HG02840 (cell line): Measurements from ENCODE around the gene ARID3B.
"Not testable (repeated sequence)": the region's sequence is repeated elsewhere in the genome, so short reads cannot be mapped to it uniquely, and the experiment has no call there.

Experiments used
- ATAC-seq: cut with Tn5 transposase; IDR thresholded peaks from one replicate; pipeline ENCODE4 v1.9.1; 2021; ENCODE audit warnings: mild to moderate bottlenecking, moderate library complexity, moderate number of reproducible peaks; ENCODE audit not compliant: unreplicated experiment, low FRiP score

Gene ARID3B, protein sequence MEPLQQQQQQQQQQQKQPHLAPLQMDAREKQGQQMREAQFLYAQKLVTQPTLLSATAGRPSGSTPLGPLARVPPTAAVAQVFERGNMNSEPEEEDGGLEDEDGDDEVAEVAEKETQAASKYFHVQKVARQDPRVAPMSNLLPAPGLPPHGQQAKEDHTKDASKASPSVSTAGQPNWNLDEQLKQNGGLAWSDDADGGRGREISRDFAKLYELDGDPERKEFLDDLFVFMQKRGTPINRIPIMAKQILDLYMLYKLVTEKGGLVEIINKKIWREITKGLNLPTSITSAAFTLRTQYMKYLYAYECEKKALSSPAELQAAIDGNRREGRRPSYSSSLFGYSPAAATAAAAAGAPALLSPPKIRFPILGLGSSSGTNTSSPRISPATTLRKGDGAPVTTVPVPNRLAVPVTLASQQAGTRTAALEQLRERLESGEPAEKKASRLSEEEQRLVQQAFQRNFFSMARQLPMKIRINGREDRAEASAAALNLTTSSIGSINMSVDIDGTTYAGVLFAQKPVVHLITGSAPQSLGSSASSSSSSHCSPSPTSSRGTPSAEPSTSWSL

DNA sequence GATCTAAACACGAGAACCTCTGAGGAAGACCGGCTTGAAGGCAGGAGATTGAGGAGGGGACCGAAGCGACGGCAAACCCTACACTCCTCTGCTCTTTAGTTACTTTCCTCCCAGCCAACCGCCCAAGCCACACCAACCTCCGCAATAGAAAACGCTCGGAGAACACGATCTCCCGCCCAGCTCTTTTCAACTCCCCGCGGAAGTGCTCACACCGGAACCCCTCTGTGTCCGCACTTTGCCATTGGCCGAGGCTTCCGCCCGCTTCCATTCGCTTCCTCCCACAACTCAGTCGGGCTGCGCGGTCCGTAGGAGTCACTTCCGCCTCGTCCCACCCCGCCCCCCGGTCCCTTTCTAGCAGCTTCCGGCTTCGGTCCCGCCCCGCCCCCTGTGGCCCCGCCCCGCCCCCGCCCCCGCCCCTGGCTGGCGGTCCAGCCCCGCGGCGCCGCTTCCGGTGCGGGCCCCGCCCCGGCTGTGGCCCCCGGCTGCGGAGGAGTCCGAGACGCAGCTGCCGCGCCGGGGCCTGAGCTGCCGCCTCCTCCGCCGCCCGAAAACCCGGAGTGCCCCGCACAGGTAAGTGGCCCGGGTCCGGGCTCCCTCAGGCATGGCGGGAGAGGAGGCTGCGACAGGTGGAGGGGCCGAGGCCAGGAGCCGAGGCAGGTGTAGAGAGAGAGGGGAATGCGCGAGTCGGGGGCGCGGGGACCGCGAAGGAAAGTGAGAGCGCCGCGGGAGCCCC, at the start of gene ARID3B:
ARID3B (plus strand) TSS at position 460 of the 733 bp plus-strand sequence. CDS start 2,717 bp downstream, outside the sequence.
- ATAC-seq = peak; percentile 80

DNA sequence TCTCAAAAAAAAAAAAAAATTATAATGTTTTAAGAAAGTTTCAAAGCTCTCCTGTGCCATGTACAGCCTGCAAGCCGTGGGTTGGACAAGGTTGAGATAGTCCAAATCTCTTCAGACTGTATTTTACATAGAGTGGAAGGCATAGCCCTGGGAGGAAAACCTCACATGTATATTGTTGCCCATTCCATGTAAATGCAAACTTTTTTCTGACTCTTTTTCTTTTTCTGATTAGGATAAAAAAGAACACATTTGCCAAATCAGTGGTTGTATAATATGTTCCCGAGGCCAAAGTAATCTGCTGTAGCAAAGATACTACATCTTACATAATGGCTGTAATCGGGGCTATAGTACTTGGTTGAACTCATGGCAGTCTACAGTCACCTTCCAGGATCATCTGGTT, 44.4 kb upstream of the ARID3B start:
- ATAC-seq = no peak

- ATAC-seq = no peak
Measured at GRCh38 chr15:74497584-74497983, 43.4 kb upstream of the ARID3B start.

- no peak for ATAC-seq
Measured at GRCh38 chr15:74499366-74499765, 41.7 kb upstream of the ARID3B start.

DNA sequence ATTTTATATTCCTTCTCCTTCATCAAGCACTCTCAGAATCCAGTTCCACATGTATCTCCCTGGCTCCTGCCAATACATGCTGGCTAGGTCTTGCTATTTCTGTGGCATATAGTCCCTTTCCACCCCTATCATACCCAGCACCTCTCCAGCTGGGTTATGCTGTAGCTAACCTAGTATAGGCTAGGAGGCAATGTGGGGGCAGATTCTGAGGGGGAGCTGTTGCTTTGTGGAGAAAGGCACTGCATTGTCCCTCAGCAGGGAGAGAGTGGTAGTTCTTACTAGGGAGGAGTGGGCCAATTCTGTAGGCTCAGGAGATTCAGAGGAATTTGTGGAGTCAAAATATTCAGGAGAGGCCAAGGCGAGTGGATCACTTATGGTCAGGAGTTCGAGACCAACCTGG, 40.6 kb upstream of the ARID3B start:
- ATAC-seq = no peak

DNA sequence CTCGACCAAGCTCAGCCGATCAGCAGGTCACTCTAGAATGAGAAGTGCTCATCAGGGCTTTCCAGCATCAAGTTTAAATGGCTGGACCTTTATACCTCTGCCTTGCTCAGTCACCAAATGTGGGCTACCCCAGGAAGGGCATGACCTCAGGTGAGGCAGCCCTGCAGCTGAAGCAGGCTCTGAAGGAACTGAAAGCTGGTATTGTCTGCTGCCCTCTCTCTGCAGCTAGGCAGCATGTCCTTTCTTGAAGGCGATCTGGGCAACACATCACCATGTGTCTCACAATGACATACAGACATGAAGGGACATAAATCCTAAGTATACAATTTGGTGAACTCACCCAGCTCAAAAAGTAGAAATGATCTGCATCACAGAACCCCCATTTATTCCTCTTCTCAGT, 38.7 kb upstream of the ARID3B start:
- ATAC-seq = no peak

DNA sequence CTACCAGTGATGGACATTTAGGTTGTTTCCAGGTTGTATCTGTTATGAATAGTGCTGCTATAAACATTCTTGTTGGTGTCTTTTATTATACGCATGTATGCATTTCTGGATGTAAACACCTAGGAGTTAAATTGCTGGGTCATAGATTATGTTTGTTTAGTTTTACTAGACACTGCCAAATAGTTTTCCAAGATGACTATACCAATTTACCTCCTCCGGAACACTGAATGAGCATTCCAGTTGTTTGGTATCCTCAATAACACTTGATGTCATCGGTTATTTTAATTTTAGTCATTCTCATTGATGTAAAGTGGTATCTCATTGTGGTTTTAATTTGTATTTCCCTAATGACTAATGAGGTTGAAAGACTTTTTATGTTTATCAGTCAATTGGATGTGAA, 36.6 kb upstream of the ARID3B start:
- ATAC-seq = no peak

DNA sequence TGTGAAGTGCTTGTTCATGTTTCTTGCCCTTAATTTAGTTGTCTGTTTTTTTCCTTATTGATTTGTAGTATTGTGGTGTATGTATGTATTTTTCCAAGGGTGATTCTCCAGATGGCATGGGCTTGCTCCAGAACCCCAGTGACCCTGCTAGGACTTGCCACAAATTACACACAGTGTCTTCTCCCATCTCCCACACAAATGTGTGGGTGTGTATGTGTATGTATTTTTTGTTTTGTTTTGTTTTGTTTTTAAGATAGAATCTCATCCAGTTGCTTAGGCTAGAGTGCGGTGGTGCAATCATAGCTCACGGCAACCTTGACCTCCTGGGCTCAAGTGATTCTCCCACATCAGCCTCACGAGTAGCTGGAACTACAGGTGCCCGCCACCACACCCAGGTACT, 36.2 kb upstream of the ARID3B start:
- ATAC-seq = no peak

- no peak for ATAC-seq
Measured at GRCh38 chr15:74505837-74506514, 35.0 kb upstream of the ARID3B start.

DNA sequence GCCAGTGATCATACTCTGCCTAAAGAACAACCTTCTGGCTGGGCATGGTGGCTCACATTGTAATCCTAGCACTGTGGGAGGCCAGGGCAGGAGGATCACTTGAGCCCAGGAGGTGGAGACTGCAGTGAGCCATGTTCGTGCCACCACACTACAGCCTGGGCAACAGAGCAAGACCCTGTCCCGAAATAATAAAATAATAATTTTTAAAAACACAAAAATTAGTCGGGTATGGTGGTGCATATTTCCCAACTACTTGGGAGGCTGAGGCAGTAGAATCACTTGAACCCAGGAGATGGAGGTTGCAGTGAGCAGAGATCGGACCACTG, 34.5 kb upstream of the ARID3B start:
- no peak for ATAC-seq

DNA sequence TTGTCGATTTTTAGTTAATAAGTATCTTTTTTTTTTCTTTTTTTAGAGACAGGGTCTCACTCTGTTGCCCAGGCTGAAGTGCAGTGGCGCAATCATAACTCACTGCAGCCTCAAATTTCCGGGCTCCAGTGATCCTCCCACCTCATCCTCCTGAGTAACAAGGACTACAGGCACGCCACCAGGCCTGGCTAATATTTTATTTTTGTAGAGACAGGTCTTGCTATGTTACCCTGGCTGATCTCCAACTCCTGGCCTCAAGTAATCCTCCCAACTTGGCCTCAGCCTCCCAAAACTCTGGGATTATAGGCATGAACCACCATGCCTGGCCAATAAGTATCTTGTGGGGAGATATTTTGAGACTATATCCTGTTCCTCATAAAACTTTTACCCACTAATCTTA, 29.4 kb upstream of the ARID3B start:
- peak; percentile 54 for ATAC-seq

DNA sequence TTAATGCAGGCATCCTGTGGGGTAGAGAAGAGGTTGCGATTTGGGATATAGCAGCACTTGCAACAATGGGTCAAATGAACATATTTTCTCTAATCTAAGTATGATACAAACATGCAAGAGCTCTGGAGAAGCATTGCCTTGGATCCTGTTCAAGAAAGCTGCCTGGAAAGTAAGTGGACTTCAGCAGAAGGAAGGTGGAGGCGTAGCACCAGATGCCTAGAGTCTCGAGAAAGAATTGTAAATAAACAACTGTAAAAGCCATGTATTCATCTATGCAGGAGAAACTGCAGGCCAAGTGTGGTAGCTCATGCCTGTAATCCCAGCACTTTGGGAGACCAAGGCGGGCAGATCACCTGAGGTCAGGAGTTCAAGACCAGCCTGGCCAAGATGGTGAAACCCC, 27.0 kb upstream of the ARID3B start:
- not testable (repeated sequence) for ATAC-seq

DNA sequence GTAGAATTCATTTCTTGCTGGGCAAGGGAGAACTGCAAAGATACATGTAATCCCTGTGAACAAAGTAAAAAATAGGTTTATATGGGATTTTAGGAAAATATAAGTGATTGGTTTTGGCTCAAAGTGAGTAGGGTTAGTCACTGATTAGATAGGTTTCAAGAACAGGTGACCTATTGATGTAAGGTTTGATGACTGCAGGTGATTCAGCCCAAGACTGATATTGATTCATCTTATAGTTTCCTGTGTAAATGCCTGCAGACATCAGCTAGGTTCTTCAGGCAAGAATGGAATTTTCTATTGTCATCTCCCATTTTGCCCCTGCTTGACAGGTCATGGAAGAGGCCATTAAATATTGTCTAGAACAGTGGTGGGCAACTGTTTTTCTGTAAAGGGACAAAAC, 23.9 kb upstream of the ARID3B start:
- no peak for ATAC-seq

- ATAC-seq = no peak
Measured at GRCh38 chr15:74519311-74519710, 21.7 kb upstream of the ARID3B start.

- no peak for ATAC-seq
Measured at GRCh38 chr15:74520407-74520806, 20.6 kb upstream of the ARID3B start.

DNA sequence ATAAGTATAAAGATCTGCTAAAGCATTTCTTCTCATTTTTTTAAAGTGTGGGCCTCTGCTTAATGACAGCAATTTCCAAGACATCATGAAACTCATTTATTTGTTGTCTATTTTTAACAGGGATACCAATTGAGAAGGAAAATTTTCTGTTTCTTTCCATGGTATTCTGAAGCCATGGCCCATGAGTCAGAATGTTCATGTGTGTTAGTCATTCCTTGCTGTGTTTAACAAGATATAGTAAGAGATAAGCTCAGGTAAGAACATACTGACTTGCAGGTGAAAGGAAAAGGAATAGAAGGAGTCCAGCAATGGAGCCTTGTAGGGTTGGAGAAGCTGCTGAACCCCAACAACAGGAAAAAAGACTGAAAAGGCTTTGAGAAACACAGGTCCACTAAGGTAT, 17.0 kb upstream of the ARID3B start:
- no peak for ATAC-seq

GRCh38 chr15:74525309-74525708, 15.7 kb upstream of the ARID3B start:
- no peak for ATAC-seq

DNA sequence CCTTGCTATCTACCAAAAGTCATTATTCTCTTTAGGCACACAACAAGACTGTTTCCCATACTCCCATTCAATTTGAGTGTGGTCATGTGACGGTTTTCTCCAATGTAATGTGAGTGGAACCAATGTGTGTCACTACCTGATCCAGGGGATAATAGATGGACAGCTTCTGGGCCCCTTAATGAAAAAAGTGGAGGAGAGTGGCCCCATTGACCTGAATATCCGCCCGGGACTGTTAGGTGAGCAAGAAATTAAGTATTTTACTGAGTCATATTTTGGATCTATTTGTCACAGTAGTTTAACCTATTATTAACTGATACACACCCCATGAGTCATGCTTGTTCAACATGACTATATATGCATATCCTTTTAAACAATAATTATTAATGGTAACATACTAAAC, 15.1 kb upstream of the ARID3B start:
- no peak for ATAC-seq

- no peak for ATAC-seq
Measured at GRCh38 chr15:74528876-74529275, 12.1 kb upstream of the ARID3B start.

- ATAC-seq = no peak
Measured at GRCh38 chr15:74529921-74530320, 11.1 kb upstream of the ARID3B start.

GRCh38 chr15:74530771-74531143, 10.3 kb upstream of the ARID3B start:
- no peak for ATAC-seq
